CD4-positive, alpha-beta memory T cell (primary cell): Measurements from ENCODE around the gene POMGNT2. TPM values are rescaled to one million over a fixed set of nuclear protein-coding genes. Genes with fewer than 3 reads are reported as not detected.

Source experiments
- CTCF ChIA-PET: fragments of 350-600 bp; sonication (Branson Sonifier 250); formaldehyde crosslinking; loops from one replicate; lab custom pipeline; 2021; ENCODE audit warnings: inconsistent platforms; ENCODE audit not compliant: partially characterized antibody; lab: Charles Lee
- POLR2A ChIA-PET: fragments of 350-600 bp; sonication (Branson Sonifier 250); formaldehyde crosslinking; loops from one replicate; lab custom pipeline; 2021; ENCODE audit not compliant: partially characterized antibody; lab: Charles Lee
- DNase-seq, 5 donors: peaks; one replicate each; pipeline versions ENCODE4 v3.0.0 to v3.0.0-alpha.2; 2020 to 2022; ENCODE audit warnings: mixed read lengths in 1 of 5
- H3K27ac ChIP-seq: one replicate; pipeline ENCODE4 v1.7.0; 2013; ENCODE audit warnings: low read depth, low read length
- H3K27me3 ChIP-seq: 2 replicates; pipeline ENCODE4 v1.7.0; 2013; ENCODE audit warnings: mild to moderate bottlenecking, low read length, moderate library complexity; ENCODE audit not compliant: insufficient read depth
- H3K36me3 ChIP-seq: 2 replicates; pipeline ENCODE4 v1.7.0; 2013; ENCODE audit warnings: mild to moderate bottlenecking, low read length, moderate library complexity; ENCODE audit not compliant: insufficient read depth
- H3K4me1 ChIP-seq: 2 replicates; pipeline ENCODE4 v1.7.0; 2013; ENCODE audit warnings: mild to moderate bottlenecking, low read length, moderate library complexity; ENCODE audit not compliant: insufficient read depth
- H3K4me3 ChIP-seq, 2 donors: one replicate each; pipeline ENCODE4 v1.7.0; 2013; ENCODE audit warnings: low read length in 2 of 2, mild to moderate bottlenecking in 1 of 2
- H3K9me3 ChIP-seq, 2 donors: one replicate each; pipeline ENCODE4 v1.7.0; 2013; ENCODE audit warnings: low read length in 2 of 2, control low read depth in 1 of 2; ENCODE audit not compliant: control insufficient read depth in 1 of 2
- H3K27ac Mint-ChIP-seq, 7 donors: one replicate each; pipeline ENCODE4 v1.8.0; 2020 to 2021; ENCODE audit warnings: mixed read lengths in 7 of 7, mild to moderate bottlenecking in 6 of 7, inconsistent platforms in 3 of 7, moderate library complexity in 3 of 7
- H3K27me3 Mint-ChIP-seq, 2 donors: one replicate each; pipeline ENCODE4 v1.8.0; 2020 to 2021; ENCODE audit warnings: mixed read lengths in 2 of 2
- H3K36me3 Mint-ChIP-seq, 2 donors: one replicate each; pipeline ENCODE4 v1.8.0; 2020 to 2021; ENCODE audit warnings: mixed read lengths in 2 of 2, inconsistent platforms in 1 of 2, mild to moderate bottlenecking in 1 of 2
- H3K4me1 Mint-ChIP-seq, 4 donors: one replicate each; pipeline ENCODE4 v1.8.0; 2020 to 2021; ENCODE audit warnings: mixed read lengths in 4 of 4, mild to moderate bottlenecking in 1 of 4
- H3K4me3 Mint-ChIP-seq, 8 donors: one replicate each; pipeline ENCODE4 v1.8.0; 2020 to 2021; ENCODE audit warnings: mixed read lengths in 8 of 8, mild to moderate bottlenecking in 7 of 8, moderate library complexity in 6 of 8, inconsistent platforms in 3 of 8
- H3K9me3 Mint-ChIP-seq, 8 donors: one replicate each; pipeline ENCODE4 v1.8.0; 2020 to 2021; ENCODE audit warnings: mixed read lengths in 8 of 8, mild to moderate bottlenecking in 5 of 8, inconsistent platforms in 3 of 8, moderate library complexity in 1 of 8
- intact Hi-C: fragments of 100-400 bp; cut with micrococcal nuclease; formaldehyde crosslinking; loops from one replicate; pipeline ENCODE4 v1.15.1; 2023
- polyA plus RNA-seq, 2 donors: library from polyadenylated mRNA; unstranded; fragments of 300-500 nt; fragmentation: Illumina TruSeq; gene quantifications; one replicate each; pipeline ENCODE4 v1.2.3, GENCODE V29; 2021
- total RNA-seq, 2 experiments: library from RNA; stranded (reverse); gene quantifications; one replicate each; pipeline ENCODE4 v1.2.3, GENCODE V29; 2021

POMGNT2 gene
- total RNA-seq, result 1 to 10 TPM; 5.4 TPM
- polyA plus RNA-seq, result 1 to 10 TPM; 6.5 to 8.1 TPM

- Mint-ChIP-seq H3K27ac (peak within 1 kb of the TSS; percentile 24 to 75 (median 65)), H3K36me3 (peaks cover 0 to 3% of the 10 kb centered on the region in 2 donors), H3K27me3 (peaks cover 0 to 2% of the 10 kb centered on the region in 2 donors), H3K9me3 (no peaks in the 10 kb centered on the region), H3K4me1 (peaks cover 11 to 22% (median 14%) of the 10 kb centered on the region in 4 donors), H3K4me3 (peak within 1 kb of the TSS; percentile 82 to 88 (median 84))
- POLR2A ChIA-PET, result interaction anchor here (1.0 to 1.2 kb wide), 2 partner anchors 82 to 144 kb away, joined by 3 to 4 read pairs; no protein-coding TSS in a partner anchor
- CTCF ChIA-PET, result interaction anchor here (1.2 kb wide), 1 partner anchor 144 kb away, joined by 5 read pairs; no protein-coding TSS in a partner anchor
- Histone ChIP-seq H3K9me3 (no peaks in the 10 kb centered on the region), H3K4me3 (peak within 1 kb of the TSS; percentile 12 to 61), H3K4me1 (peaks cover 21% of the 10 kb centered on the region), H3K27ac (peak within 1 kb of the TSS; percentile 58), H3K27me3 (no peaks in the 10 kb centered on the region), H3K36me3 (no peaks in the 10 kb centered on the region)
- DNase-seq, result peak; percentile 82 to 88 (median 87)
- intact Hi-C loops, result loop anchor here (2.0 to 10.0 kb wide), 4 partner anchors 83 to 1141 kb away; partner anchors contain the start of genes SNRK and ULK4
Observed at GRCh38 chr3:43105596-43106292, at the start of gene POMGNT2. TSS of gene POMGNT2 (minus strand) at chr3:43106079. CDS start at chr3:43081431, 24,648 bp downstream.

- DNase-seq, result no peak
Observed at GRCh38 chr3:43154980-43155379, 49.1 kb upstream of the POMGNT2 start.

GRCh38 chr3:43153216-43154083 lies 47.6 kb upstream of the POMGNT2 start:
- H3K4me1 ChIP-seq, result no peaks in the 10 kb centered on the region
- ChIA-PET POLR2A (no interaction called here), CTCF (interaction anchor here (1.7 kb wide), 1 partner anchor 192 kb away, joined by 7 read pairs; no protein-coding TSS in a partner anchor)
- DNase-seq, result no peak
- H3K27ac Mint-ChIP-seq, result no peak overlapping the region
- intact Hi-C loops, result no loop called here
- no peaks in the 10 kb centered on the region for H3K9me3 Mint-ChIP-seq
- no peak overlapping the region for H3K4me3 Mint-ChIP-seq
- H3K4me3 ChIP-seq, result no peak overlapping the region
- H3K36me3 Mint-ChIP-seq, result no peaks in the 10 kb centered on the region
- no peaks in the 10 kb centered on the region for H3K27me3 ChIP-seq
- peaks cover 0 to 10% (median 5%) of the 10 kb centered on the region in 4 donors for H3K4me1 Mint-ChIP-seq
- no peaks in the 10 kb centered on the region for H3K36me3 ChIP-seq
- H3K27me3 Mint-ChIP-seq, result no peaks in the 10 kb centered on the region
- H3K27ac ChIP-seq, result no peak overlapping the region
- no peaks in the 10 kb centered on the region for H3K9me3 ChIP-seq

More at GRCh38 chr3:43154980-43155379, 49.1 kb upstream of the POMGNT2 start:
- no peaks in the 10 kb centered on the region for H3K27me3 Mint-ChIP-seq
- H3K36me3 Mint-ChIP-seq, result no peaks in the 10 kb centered on the region
- no peak overlapping the region for H3K27ac ChIP-seq
- H3K27ac Mint-ChIP-seq, result peak overlapping the region in 1 of 7 donors; percentile 80
- H3K36me3 ChIP-seq, result no peaks in the 10 kb centered on the region
- ChIA-PET CTCF (no interaction called here), POLR2A (no interaction called here)
- no peak overlapping the region for H3K4me3 Mint-ChIP-seq
- no peaks in the 10 kb centered on the region for H3K27me3 ChIP-seq
- intact Hi-C loops, result no loop called here
- H3K9me3 ChIP-seq, result no peaks in the 10 kb centered on the region
- no peaks in the 10 kb centered on the region for H3K4me1 ChIP-seq
- H3K9me3 Mint-ChIP-seq, result no peaks in the 10 kb centered on the region
- H3K4me1 Mint-ChIP-seq, result peaks cover 0 to 10% (median 5%) of the 10 kb centered on the region in 4 donors
- H3K4me3 ChIP-seq, result no peak overlapping the region

- no peaks in the 10 kb centered on the region for H3K36me3 ChIP-seq
- intact Hi-C loops, result no loop called here
- no peaks in the 10 kb centered on the region for H3K27me3 ChIP-seq
- ChIA-PET POLR2A (no interaction called here), CTCF (interaction anchor here (1.7 kb wide), 1 partner anchor 191 kb away, joined by 7 read pairs; no protein-coding TSS in a partner anchor)
- no peak overlapping the region for H3K4me3 Mint-ChIP-seq
- no peaks in the 10 kb centered on the region for H3K27me3 Mint-ChIP-seq
- no peaks in the 10 kb centered on the region for H3K36me3 Mint-ChIP-seq
- no peak overlapping the region for H3K27ac ChIP-seq
- DNase-seq, result no peak
- H3K4me1 Mint-ChIP-seq, result peaks cover 0 to 10% (median 5%) of the 10 kb centered on the region in 4 donors
- no peaks in the 10 kb centered on the region for H3K9me3 ChIP-seq
- no peak overlapping the region for H3K4me3 ChIP-seq
- no peak overlapping the region for H3K27ac Mint-ChIP-seq
- H3K4me1 ChIP-seq, result no peaks in the 10 kb centered on the region
- no peaks in the 10 kb centered on the region for H3K9me3 Mint-ChIP-seq
Observed at GRCh38 chr3:43152649-43153048, 46.8 kb upstream of the POMGNT2 start.

- Histone ChIP-seq H3K27ac (no peak overlapping the region), H3K4me1 (no peaks in the 10 kb centered on the region), H3K36me3 (no peaks in the 10 kb centered on the region), H3K4me3 (no peak overlapping the region), H3K9me3 (no peaks in the 10 kb centered on the region), H3K27me3 (no peaks in the 10 kb centered on the region)
- Mint-ChIP-seq H3K27me3 (peaks cover 0 to 1% of the 10 kb centered on the region in 2 donors), H3K4me3 (no peak overlapping the region), H3K9me3 (peaks cover 0 to 1% (median 0%) of the 10 kb centered on the region in 8 donors), H3K27ac (no peak overlapping the region), H3K36me3 (no peaks in the 10 kb centered on the region), H3K4me1 (no peaks in the 10 kb centered on the region)
- ChIA-PET CTCF (interaction anchor here (2.6 kb wide), 1 partner anchor 186 kb away, joined by 8 read pairs; no protein-coding TSS in a partner anchor), POLR2A (no interaction called here)
- intact Hi-C loops, result no loop called here
- DNase-seq, result no peak
Observed at GRCh38 chr3:43148033-43148432, 42.2 kb upstream of the POMGNT2 start.

GRCh38 chr3:43146599-43146998 lies 40.7 kb upstream of the POMGNT2 start:
- no peak overlapping the region for H3K4me3 Mint-ChIP-seq
- no peak overlapping the region for H3K27ac Mint-ChIP-seq
- H3K36me3 Mint-ChIP-seq, result no peaks in the 10 kb centered on the region
- intact Hi-C loops, result no loop called here
- H3K9me3 Mint-ChIP-seq, result peaks cover 0 to 1% (median 0%) of the 10 kb centered on the region in 8 donors
- H3K4me3 ChIP-seq, result no peak overlapping the region
- H3K27me3 Mint-ChIP-seq, result peaks cover 0 to 1% of the 10 kb centered on the region in 2 donors
- ChIA-PET CTCF (no interaction called here), POLR2A (no interaction called here)
- no peaks in the 10 kb centered on the region for H3K9me3 ChIP-seq
- H3K4me1 Mint-ChIP-seq, result peaks cover 0 to 7% (median 5%) of the 10 kb centered on the region in 4 donors
- no peaks in the 10 kb centered on the region for H3K36me3 ChIP-seq
- H3K4me1 ChIP-seq, result no peaks in the 10 kb centered on the region
- no peak for DNase-seq
- H3K27ac ChIP-seq, result no peak overlapping the region
- no peaks in the 10 kb centered on the region for H3K27me3 ChIP-seq
